Heart left ventricle (tissue), 16 donors: Measurements from ENCODE around the gene MYO10. TPM values are rescaled to one million over a fixed set of nuclear protein-coding genes. Genes with fewer than 3 reads are reported as not detected.

ENCODE experiments used
- ATAC-seq, 4 donors: fragments of 200-7000 bp; cut with Tn5 transposase; one replicate each; pipeline ENCODE4 v1.9.1; 2020 to 2022; ENCODE audit warnings: moderate library complexity in 4 of 4, mild to moderate bottlenecking in 3 of 4, moderate number of reproducible peaks in 1 of 4
- DNase-seq, 5 donors: peaks; one replicate each; pipeline ENCODE4 v3.0.0-alpha.2; 2020
- H3K27ac ChIP-seq, 12 donors: fragments of 200-600 bp; sonication (generic) in 4 of 12; one replicate each; pipeline versions ENCODE4 v1.5.0 to v1.8.0; 2016 to 2022; ENCODE audit warnings: mild to moderate bottlenecking in 2 of 12
- H3K27me3 ChIP-seq, 9 donors: fragments of 200-600 bp; sonication (generic) in 2 of 9; one replicate each; pipeline versions ENCODE4 v1.5.1 to v1.8.0; 2016 to 2022; ENCODE audit warnings: mild to moderate bottlenecking in 3 of 9
- H3K36me3 ChIP-seq, 9 donors: fragments of 200-600 bp; sonication (generic) in 2 of 9; one replicate each; pipeline versions ENCODE4 v1.5.0 to v1.8.0; 2018 to 2022; ENCODE audit warnings: mild to moderate bottlenecking in 2 of 9
- H3K4me1 ChIP-seq, 12 donors: fragments of 200-600 bp; sonication (generic) in 4 of 12; one replicate each; pipeline versions ENCODE4 v1.5.0 to v1.8.0; 2016 to 2022; ENCODE audit warnings: mild to moderate bottlenecking in 3 of 12
- H3K4me3 ChIP-seq, 12 donors: fragments of 200-600 bp; sonication (generic) in 4 of 12; one replicate each; pipeline versions ENCODE4 v1.5.0 to v1.8.0; 2017 to 2022; ENCODE audit warnings: mild to moderate bottlenecking in 9 of 12, moderate library complexity in 4 of 12
- H3K9me3 ChIP-seq, 12 donors: fragments of 200-600 bp; sonication (generic) in 4 of 12; one replicate each; pipeline versions ENCODE4 v1.5.0 to v1.8.0; 2016 to 2022; ENCODE audit warnings: mild to moderate bottlenecking in 1 of 12
- CTCF ChIP-seq, 12 donors: fragments of 200-600 bp; sonication (generic) in 4 of 12; IDR thresholded peaks; one replicate each; pipeline versions ENCODE4 v1.5.0 to v1.8.0; 2018 to 2022; ENCODE audit warnings: antibody characterized with exemption in 12 of 12, mild to moderate bottlenecking in 5 of 12
- POLR2A ChIP-seq, 2 donors: fragments of 450-650 bp; IDR thresholded peaks; one replicate each; pipeline ENCODE4 v1.6.1; 2017; ENCODE audit warnings: antibody characterized with exemption in 2 of 2, mild to moderate bottlenecking in 2 of 2, moderate library complexity in 2 of 2
- WGBS, 4 donors: extraction: QIAGEN DNeasy Blood & Tissue Kit in 2 of 4; methylation state at CpG; one replicate each; pipeline versions ENCODE4 v1.1.5 to v1.1.7; 2013 to 2018; 5-methylcytosine and 5-hydroxymethylcytosine counted together
- intact Hi-C, 10 donors: fragments of 100-400 bp; cut with DNase I; formaldehyde crosslinking; loops; one replicate each; pipeline versions ENCODE4 v1.11.1 to v1.14.2; 2022
- polyA plus RNA-seq, 2 donors: library from polyadenylated mRNA; stranded (reverse); fragments of 200-250 nt; gene quantifications; one replicate each; pipeline ENCODE4 v1.2.3, GENCODE V29; 2013
- total RNA-seq, 9 donors: library from RNA; depleted of rRNA in 2 of 9; stranded (reverse); fragments of >200 nt in 2 of 9; fragmentation: NEBNext Ultra II Directional in 3 of 9; extraction: Animal tissue kit (Norgen Biotek cat#: 25700) in 3 of 9; gene quantifications; one replicate each; pipeline versions ENCODE4 v1.1.0 to v1.2.4, GENCODE V29; 2016 to 2023
- donor health status: ischemic (EF 13 %, LVEDD 7.1; RV severe dilation, severe dysfunction).
- donor health status: healthy with polysubstance abuse.
- donor health status: DM: no; HTN: yes; CAD: no.
- donor health status: DM: no; HTN: no; CAD: no.
- donor health status: ischemic (EF 25% LVEDD 6.9; RV normal size, moderate dysfunction).
- donor health status: ischemic (EF 25% LVEDD 5.7; RV mildly dilated, moderate dysfunction).
- donor health status: healthy.
- donor health status: DM: yes; HTN: yes; CAD: no.
- donor health status: ischemic (EF 35%, LVEDD 5.7; RV mildly dilated, moderate dysfunction).
- donor health status: nonischemic (EF 11% LVEDD 7.7; RV severe dilation, severe dysfunction).
- donor health status: DM: yes; HTN: yes; CAD: no.
- donor health status: PGD.
- donor health status: ischemic (EF 29% LVEDD 5.4; RV normal size, mild dysfunction).
- donor health status: nonischemic (EF 23%, LVEDD 6.1; RV moderate dilation, normal function).

The MYO10 gene
- total and polyA plus RNA-seq, 11 donors: 2.0 to 17.3 (median 3.8) TPM

GRCh38 chr5:16737620-16738364, 198.3 kb downstream of the MYO10 start:
- peaks cover 0 to 35% (median 14%) of the 10 kb centered on the region in 12 donors for H3K4me1 ChIP-seq
- DNase-seq (no peak), ATAC-seq (no peak)
- 74 to 82% (median 79%) methylated on average over 11 of the region's 11 CpGs for WGBS, 4 donors
- intact Hi-C loops: no loop called here
- H3K9me3 ChIP-seq: no peaks in the 10 kb centered on the region
- H3K27me3 ChIP-seq: peaks cover 0 to 11% (median 0%) of the 10 kb centered on the region in 9 donors
- peaks cover 0 to 5% (median 0%) of the 10 kb centered on the region in 9 donors for H3K36me3 ChIP-seq
- no peak overlapping the region for H3K27ac ChIP-seq
- no peak overlapping the region for H3K4me3 ChIP-seq
- TF ChIP-seq POLR2A (IDR thresholded peaks at IDR 0.05) (no peak), CTCF (IDR thresholded peaks at IDR 0.05) (no peak)

- no peak for DNase-seq
- Histone ChIP-seq H3K4me1 (peaks cover 0 to 30% (median 11%) of the 10 kb centered on the region in 12 donors), H3K36me3 (peaks cover 0 to 5% (median 0%) of the 10 kb centered on the region in 9 donors), H3K9me3 (no peaks in the 10 kb centered on the region), H3K27ac (no peak overlapping the region), H3K27me3 (peaks cover 0 to 11% (median 0%) of the 10 kb centered on the region in 9 donors), H3K4me3 (no peak overlapping the region)
- no peak for ATAC-seq
- TF ChIP-seq POLR2A (IDR thresholded peaks at IDR 0.05): no peak
- TF ChIP-seq CTCF (IDR thresholded peaks at IDR 0.05): no peak
- intact Hi-C loops: no loop called here
- WGBS, 4 donors: 51 to 63% (median 55%) methylated on average over 3 of the region's 3 CpGs
Measured at GRCh38 chr5:16737209-16737608, 198.9 kb downstream of the MYO10 start.

GRCh38 chr5:16736158-16736995, 199.7 kb downstream of the MYO10 start:
- 52 to 59% (median 58%) methylated on average over 14 of the region's 14 CpGs for WGBS, 4 donors
- no peak overlapping the region for H3K4me3 ChIP-seq
- DNase-seq: peak in 2 of 5 donors; percentile 23 to 25
- H3K36me3 ChIP-seq: peaks cover 0 to 5% (median 0%) of the 10 kb centered on the region in 9 donors
- H3K9me3 ChIP-seq: no peaks in the 10 kb centered on the region
- intact Hi-C loops: no loop called here
- H3K4me1 ChIP-seq: peaks cover 0 to 23% (median 8%) of the 10 kb centered on the region in 12 donors
- no peak overlapping the region for H3K27ac ChIP-seq
- TF ChIP-seq POLR2A (IDR thresholded peaks at IDR 0.05) (no peak), CTCF (IDR thresholded peaks at IDR 0.05) (no peak)
- peak in 3 of 4 donors; percentile 54 to 68 (median 57) for ATAC-seq
- peaks cover 0 to 11% (median 0%) of the 10 kb centered on the region in 9 donors for H3K27me3 ChIP-seq
